Immature natural killer cell (primary cell): ENCODE results near the gene CDH16. TPM values are rescaled to one million over a fixed set of nuclear protein-coding genes. Genes with fewer than 3 reads are reported as not detected.
"Not testable (repeated sequence)": the region's sequence is repeated elsewhere in the genome, so short reads cannot be mapped to it uniquely, and the experiment has no call there.

Experiments used
- DNase-seq, 3 donors: peaks; one replicate each; pipeline ENCODE4 v3.0.0; 2022; ENCODE audit warnings: mixed read lengths in 1 of 3
- H3K27ac Mint-ChIP-seq, 6 donors: one replicate each; pipeline ENCODE4 v1.8.0; 2020; ENCODE audit warnings: mixed read lengths in 6 of 6, mild to moderate bottlenecking in 5 of 6, inconsistent platforms in 4 of 6, moderate library complexity in 3 of 6
- H3K27me3 Mint-ChIP-seq, 3 donors: one replicate each; pipeline ENCODE4 v1.8.0; 2020 to 2021; ENCODE audit warnings: low read depth in 3 of 3, mild to moderate bottlenecking in 3 of 3, mixed read lengths in 3 of 3, moderate library complexity in 3 of 3, inconsistent platforms in 1 of 3
- H3K36me3 Mint-ChIP-seq, 3 donors: one replicate each; pipeline ENCODE4 v1.8.0; 2020; ENCODE audit warnings: mixed read lengths in 3 of 3, inconsistent platforms in 2 of 3, mild to moderate bottlenecking in 2 of 3
- H3K4me1 Mint-ChIP-seq, 2 donors: one replicate each; pipeline ENCODE4 v1.8.0; 2020; ENCODE audit warnings: inconsistent platforms in 2 of 2, mild to moderate bottlenecking in 2 of 2, mixed read lengths in 2 of 2, moderate library complexity in 1 of 2
- H3K4me3 Mint-ChIP-seq, 5 donors: one replicate each; pipeline ENCODE4 v1.8.0; 2020; ENCODE audit warnings: mild to moderate bottlenecking in 5 of 5, mixed read lengths in 5 of 5, inconsistent platforms in 3 of 5, moderate library complexity in 3 of 5
- H3K9me3 Mint-ChIP-seq, 6 donors: one replicate each; pipeline ENCODE4 v1.8.0; 2020; ENCODE audit warnings: mild to moderate bottlenecking in 6 of 6, mixed read lengths in 6 of 6, inconsistent platforms in 4 of 6, moderate library complexity in 3 of 6
- polyA plus RNA-seq, 3 donors: library from polyadenylated mRNA; unstranded; fragments of 300-500 nt; fragmentation: Illumina TruSeq; gene quantifications; one replicate each; pipeline ENCODE4 v1.2.3, GENCODE V29; 2021

Gene CDH16
- polyA plus RNA-seq, 3 donors from 2014 or later = not detected

DNA sequence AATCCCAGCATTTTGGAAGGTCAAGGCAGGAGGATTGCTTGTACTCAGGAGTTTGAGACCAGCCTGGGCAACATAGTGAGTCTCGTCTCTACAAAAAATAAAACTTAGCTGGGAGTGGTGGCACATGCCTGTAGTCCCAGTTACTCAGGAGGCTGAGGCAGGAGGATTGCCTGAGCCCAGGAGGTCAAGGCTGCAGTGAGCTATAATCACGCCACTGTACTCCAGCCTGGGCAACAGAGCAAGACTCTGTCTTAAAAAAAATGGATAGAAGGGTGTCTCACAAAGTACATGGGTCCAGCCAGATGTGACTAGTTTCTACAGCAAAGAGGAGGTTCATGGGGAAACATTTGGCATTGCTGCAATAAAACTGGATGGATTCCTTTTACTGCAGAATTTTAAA, 47.3 kb downstream of the CDH16 start:
- peaks cover 39 to 48% of the 10 kb centered on the region in 2 donors for H3K4me1 Mint-ChIP-seq
- not testable (repeated sequence) for DNase-seq, H3K27me3 Mint-ChIP-seq, H3K36me3 Mint-ChIP-seq, H3K9me3 Mint-ChIP-seq
- peak overlapping the region in 5 of 6 donors; percentile 7 to 85 (median 59) for H3K27ac Mint-ChIP-seq
- H3K4me3 Mint-ChIP-seq = peak overlapping the region in 3 of 5 donors; percentile 18 to 48 (median 38)

DNA sequence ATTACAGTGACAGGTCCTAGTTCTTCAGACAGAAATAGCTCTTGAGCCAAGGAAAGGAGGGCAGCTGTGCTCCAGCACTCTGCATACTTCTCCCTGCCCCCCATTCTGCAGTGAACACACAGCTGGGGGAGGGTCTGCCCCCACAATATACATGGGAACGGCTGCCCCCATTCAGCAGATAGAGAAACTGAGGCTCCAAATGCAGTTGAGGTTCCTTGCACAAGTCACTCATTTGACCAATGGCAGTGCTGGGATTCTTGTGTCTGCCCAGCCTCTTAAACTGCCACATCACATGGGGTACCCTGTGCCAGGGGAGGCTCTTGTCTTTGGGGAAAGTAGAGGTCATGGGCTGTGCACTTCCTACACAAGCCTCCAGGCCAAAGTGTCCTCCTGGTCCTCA, 49.3 kb downstream of the CDH16 start:
- H3K4me1 Mint-ChIP-seq = peaks cover 31 to 37% of the 10 kb centered on the region in 2 donors
- peaks cover 4 to 7% (median 6%) of the 10 kb centered on the region in 3 donors for H3K27me3 Mint-ChIP-seq
- H3K9me3 Mint-ChIP-seq = no peaks in the 10 kb centered on the region
- DNase-seq = no peak
- H3K27ac Mint-ChIP-seq = no peak overlapping the region
- H3K4me3 Mint-ChIP-seq = no peak overlapping the region
- peaks cover 0 to 6% (median 0%) of the 10 kb centered on the region in 3 donors for H3K36me3 Mint-ChIP-seq

DNA sequence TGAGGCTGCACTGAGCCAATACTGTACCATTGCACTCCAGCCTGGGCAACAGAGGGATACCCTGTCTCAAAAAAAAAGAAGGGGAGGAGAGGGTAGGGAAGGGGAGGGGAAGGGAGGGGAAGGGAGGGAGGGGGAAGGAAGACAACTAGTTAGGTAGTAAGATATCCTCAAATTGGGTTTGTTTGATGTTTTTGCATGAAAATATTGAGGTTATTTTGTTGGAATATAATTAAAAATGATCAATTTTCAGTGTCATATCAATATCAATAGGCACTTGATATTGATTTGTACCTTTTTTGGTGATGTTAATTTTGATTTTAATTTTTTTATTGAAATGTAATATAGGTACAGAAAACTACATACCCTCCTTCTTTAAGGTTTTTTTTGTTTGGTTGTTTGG, 55.0 kb downstream of the CDH16 start:
- H3K36me3 Mint-ChIP-seq = peaks cover 0 to 6% (median 0%) of the 10 kb centered on the region in 3 donors
- no peak for DNase-seq
- H3K4me3 Mint-ChIP-seq = no peak overlapping the region
- H3K27me3 Mint-ChIP-seq = peaks cover 0 to 2% (median 0%) of the 10 kb centered on the region in 3 donors
- H3K4me1 Mint-ChIP-seq = peaks cover 5 to 6% of the 10 kb centered on the region in 2 donors
- no peak overlapping the region for H3K27ac Mint-ChIP-seq
- H3K9me3 Mint-ChIP-seq = no peaks in the 10 kb centered on the region

DNA sequence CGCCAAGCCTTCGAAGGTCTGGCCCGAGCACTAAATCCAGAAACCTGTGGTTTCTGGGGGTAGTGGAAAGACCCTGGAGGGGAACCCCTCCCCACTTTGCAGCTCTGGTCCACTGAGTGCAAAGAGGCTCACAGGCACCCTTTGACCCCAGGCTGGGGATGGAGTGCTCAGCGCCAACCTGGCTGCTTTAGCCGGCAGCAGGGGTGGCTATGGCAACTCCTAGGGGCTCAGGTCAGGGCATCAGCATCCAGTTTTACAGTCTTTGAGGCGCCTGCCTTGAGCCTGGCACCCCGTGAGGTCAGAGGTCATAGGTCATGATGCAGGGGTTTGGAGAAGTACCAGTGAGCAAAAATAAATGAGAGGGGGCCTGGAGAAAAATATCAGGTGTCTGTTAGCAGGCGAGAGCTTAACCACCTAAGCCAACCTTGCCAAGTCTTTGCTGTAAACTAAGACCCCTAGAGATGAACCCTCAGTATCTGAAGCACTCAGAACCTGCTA, 56.6 kb downstream of the CDH16 start:
- Mint-ChIP-seq H3K27ac (no peak overlapping the region), H3K36me3 (no peaks in the 10 kb centered on the region)

DNA sequence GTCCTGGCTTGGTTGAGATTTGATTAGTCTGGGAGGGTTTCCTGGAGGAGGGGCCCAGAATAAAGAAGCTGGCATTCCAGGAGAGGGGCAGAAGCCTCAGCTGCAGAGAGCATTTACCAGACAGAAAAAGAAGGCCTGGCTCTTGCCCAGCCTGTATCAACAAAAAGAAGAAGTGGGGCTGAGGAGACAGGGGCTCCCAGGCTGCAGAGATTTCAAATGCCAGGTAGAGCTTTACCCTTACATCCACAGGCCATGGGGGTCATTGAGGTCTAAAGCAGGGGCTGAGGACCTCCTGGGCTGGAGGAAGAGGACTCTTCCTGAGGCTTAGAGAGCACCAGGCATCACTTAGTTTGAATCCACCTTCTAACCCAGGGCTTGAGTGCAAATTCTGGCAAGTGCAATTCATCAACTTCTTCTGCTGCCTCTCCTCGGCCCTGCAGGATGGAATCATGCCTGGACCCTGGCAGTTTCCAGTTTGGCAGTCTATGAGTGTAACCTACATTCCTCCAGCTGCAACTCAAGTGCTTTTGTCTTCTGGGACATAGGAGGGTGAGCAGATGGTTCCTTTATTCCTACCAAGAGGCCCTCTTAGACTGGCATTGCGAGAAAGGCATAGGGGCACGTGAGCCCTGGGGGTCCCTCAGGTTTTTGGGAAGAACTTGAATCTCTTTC, 59.2 kb downstream of the CDH16 start:
- no peaks in the 10 kb centered on the region for H3K4me1 Mint-ChIP-seq
- no peak overlapping the region for H3K27ac Mint-ChIP-seq
- H3K9me3 Mint-ChIP-seq = no peaks in the 10 kb centered on the region
- DNase-seq = no peak
- no peaks in the 10 kb centered on the region for H3K36me3 Mint-ChIP-seq
- no peak overlapping the region for H3K4me3 Mint-ChIP-seq
- H3K27me3 Mint-ChIP-seq = no peaks in the 10 kb centered on the region

More for the DNA sequence above, 56.6 kb downstream of the CDH16 start:
- Mint-ChIP-seq H3K4me3 (no peak overlapping the region), H3K27me3 (no peaks in the 10 kb centered on the region), H3K9me3 (no peaks in the 10 kb centered on the region), H3K4me1 (no peaks in the 10 kb centered on the region)
- no peak for DNase-seq

DNA sequence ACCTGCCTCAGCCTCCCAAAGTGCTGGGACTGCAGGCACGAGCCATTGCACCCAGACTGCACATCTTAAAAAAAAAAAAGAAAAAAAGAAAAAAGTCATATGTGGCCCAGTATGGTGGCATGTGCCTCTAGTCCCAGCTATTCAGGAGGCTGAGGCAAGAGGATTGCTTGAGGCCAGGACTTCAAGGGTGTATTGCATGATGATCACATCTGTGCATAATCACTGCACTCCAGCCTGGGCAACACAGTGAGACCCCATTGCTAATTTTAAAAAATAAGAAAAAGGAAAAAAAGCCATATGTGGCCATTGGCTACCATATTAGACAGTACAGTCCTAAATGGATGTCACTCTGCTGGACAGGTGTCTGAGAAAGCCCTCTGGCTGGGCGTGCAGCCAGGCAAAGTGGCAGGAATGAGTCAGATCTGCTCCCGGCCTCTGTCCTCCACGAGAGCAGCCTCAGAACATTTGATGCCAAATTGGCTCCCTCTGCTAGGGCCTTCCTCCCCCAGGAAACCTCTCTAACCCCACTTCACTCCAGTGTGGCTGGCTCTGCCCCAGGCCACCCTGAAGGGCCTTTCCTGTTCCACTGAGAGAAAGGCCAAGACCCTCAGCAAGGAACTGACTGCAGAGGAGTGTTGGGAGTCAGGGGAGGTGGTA, 59.8 kb downstream of the CDH16 start:
- H3K4me1 Mint-ChIP-seq = no peaks in the 10 kb centered on the region
- no peak for DNase-seq
- no peaks in the 10 kb centered on the region for H3K36me3 Mint-ChIP-seq
- no peak overlapping the region for H3K4me3 Mint-ChIP-seq
- no peaks in the 10 kb centered on the region for H3K9me3 Mint-ChIP-seq
- no peak overlapping the region for H3K27ac Mint-ChIP-seq
- no peaks in the 10 kb centered on the region for H3K27me3 Mint-ChIP-seq

Other genes with a start within 250 kb of the CDH16 start
- under 1 TPM in 1 of 3 donors, not detected in 2; 0.19 TPM for gene CMTM4, start 222.1 kb downstream of the CDH16 start, polyA plus RNA-seq
- 10 to 100 TPM; 15.3 to 41.1 (median 16.6) TPM for gene DYNC1LI2, start 167.3 kb downstream of the CDH16 start, polyA plus RNA-seq
- gene TERB1, start 117.3 kb downstream of the CDH16 start, polyA plus RNA-seq = under 1 TPM in 1 of 3 donors, not detected in 2; 0.11 TPM
- 10 to 100 TPM; 67.2 to 73.8 (median 69.8) TPM for gene NAE1, start 87.9 kb downstream of the CDH16 start, polyA plus RNA-seq
- under 1 TPM; 0.12 to 0.25 (median 0.17) TPM for gene CA7, start 74.5 kb downstream of the CDH16 start, polyA plus RNA-seq
- gene PDP2, start 38.4 kb downstream of the CDH16 start, polyA plus RNA-seq = 1 to 10 TPM in 2 of 3 donors, not detected in 1; 2.2 to 3.1 TPM
- gene RRAD, start 6.7 kb upstream of the CDH16 start, polyA plus RNA-seq = not detected
- 100 to 1,000 TPM; 125 to 157 (median 132) TPM for gene CIAO2B, start 15.5 kb upstream of the CDH16 start, polyA plus RNA-seq
- gene CES2, start 16.6 kb upstream of the CDH16 start, polyA plus RNA-seq = 10 to 100 TPM; 13.8 to 26.2 (median 19.5) TPM
- not detected for gene CES3, start 42.4 kb upstream of the CDH16 start, polyA plus RNA-seq
- 1 to 10 TPM in 1 of 3 donors, under 1 TPM in 1, not detected in 1; 0.98 to 1.6 TPM for gene CES4A, start 69.7 kb upstream of the CDH16 start, polyA plus RNA-seq
- 100 to 1,000 TPM in 1 of 3 donors, 10 to 100 TPM in 2; 93.5 to 118 (median 95.2) TPM for gene CBFB, start 110.3 kb upstream of the CDH16 start, polyA plus RNA-seq
- 10 to 100 TPM in 2 of 3 donors, 1 to 10 TPM in 1; 5.7 to 15.1 (median 14.4) TPM for gene PHAF1, start 191.1 kb upstream of the CDH16 start, polyA plus RNA-seq
- gene B3GNT9, start 232.1 kb upstream of the CDH16 start, polyA plus RNA-seq = under 1 TPM in 2 of 3 donors, not detected in 1; 0.13 to 0.18 TPM
- 10 to 100 TPM; 44.9 to 53.7 (median 49.4) TPM for gene TRADD, start 241.0 kb upstream of the CDH16 start, polyA plus RNA-seq
- gene FBXL8, start 241.1 kb upstream of the CDH16 start, polyA plus RNA-seq = 1 to 10 TPM; 3.8 to 7.4 (median 5.7) TPM
- not detected for gene HSF4, start 245.9 kb upstream of the CDH16 start, polyA plus RNA-seq